GM23248 (cell line): ENCODE data around the gene DUSP22. TPM values are rescaled to one million over a fixed set of nuclear protein-coding genes. Genes with fewer than 3 reads are reported as not detected.

ENCODE experiments used
- DNase-seq: peaks from one replicate; pipeline ENCODE4 v3.0.0-alpha.2; 2015
- H2AFZ ChIP-seq: fragments of 200-600 bp; sonication (generic); 2 replicates; pipeline ENCODE4 v1.6.1; 2016; ENCODE audit warnings: antibody characterized with exemption
- H3F3A ChIP-seq: fragments of 200-600 bp; sonication (generic); 2 replicates; pipeline ENCODE4 v1.6.1; 2016; ENCODE audit warnings: mild to moderate bottlenecking, antibody characterized with exemption, mixed run types; ENCODE audit not compliant: insufficient read depth
- H3K27ac ChIP-seq: fragments of 200-600 bp; sonication (generic); 2 replicates; pipeline ENCODE4 v1.5.1; 2016; ENCODE audit warnings: mild to moderate bottlenecking
- H3K27me3 ChIP-seq: fragments of 200-600 bp; sonication (generic); replicated peaks from 2 replicates; pipeline ENCODE4 v1.6.1; 2016; ENCODE audit warnings: mild to moderate bottlenecking; ENCODE audit not compliant: insufficient read depth
- H3K36me3 ChIP-seq: fragments of 200-600 bp; sonication (generic); 2 replicates; pipeline ENCODE4 v1.6.1; 2016; ENCODE audit warnings: low read depth, mild to moderate bottlenecking
- H3K4me1 ChIP-seq: fragments of 200-600 bp; sonication (generic); 2 replicates; pipeline ENCODE4 v1.6.1; 2016; ENCODE audit warnings: mild to moderate bottlenecking; ENCODE audit not compliant: insufficient read depth
- H3K4me2 ChIP-seq: fragments of 200-600 bp; sonication (generic); one replicate; pipeline ENCODE4 v1.6.1; 2016; ENCODE audit warnings: mild to moderate bottlenecking; ENCODE audit not compliant: unreplicated experiment
- H3K4me3 ChIP-seq: fragments of 200-600 bp; sonication (generic); 2 replicates; pipeline ENCODE4 v1.5.1; 2016; ENCODE audit warnings: mild to moderate bottlenecking
- H3K79me2 ChIP-seq: fragments of 200-600 bp; sonication (generic); 2 replicates; pipeline ENCODE4 v1.6.1; 2016; ENCODE audit warnings: mild to moderate bottlenecking; ENCODE audit not compliant: insufficient read depth
- H3K9ac ChIP-seq: fragments of 200-600 bp; sonication (generic); 2 replicates; pipeline ENCODE4 v1.6.1; 2016; ENCODE audit warnings: mild to moderate bottlenecking
- H3K9me2 ChIP-seq: fragments of 200-600 bp; sonication (generic); 2 replicates; pipeline ENCODE4 v1.6.1; 2016; ENCODE audit warnings: mixed run types, mild to moderate bottlenecking, moderate library complexity; ENCODE audit not compliant: insufficient read depth
- H3K9me3 ChIP-seq: fragments of 200-600 bp; sonication (generic); one replicate; pipeline ENCODE4 v1.6.1; 2017; ENCODE audit warnings: low read depth
- H4K20me1 ChIP-seq: fragments of 200-600 bp; sonication (generic); 2 replicates; pipeline ENCODE4 v1.6.0; 2016; ENCODE audit not compliant: insufficient read depth
- EZH2 ChIP-seq: fragments of 200-600 bp; sonication (generic); IDR thresholded peaks from 2 replicates; pipeline ENCODE4 v1.6.1; 2018; ENCODE audit warnings: antibody characterized with exemption, mild to moderate bottlenecking; ENCODE audit not compliant: insufficient read depth, poor library complexity, severe bottlenecking
- EZH2phosphoT487 ChIP-seq: fragments of 200-600 bp; sonication (generic); IDR thresholded peaks from 2 replicates; pipeline ENCODE4 v1.6.1; 2018; ENCODE audit warnings: antibody characterized with exemption, moderate library complexity, mild to moderate bottlenecking, low read depth; ENCODE audit not compliant: insufficient read depth
- WGBS, 2 experiments: methylation state at CpG; one replicate each; pipeline ENCODE4 v1.1.6; 2015 to 2017; ENCODE audit warnings: low lambda C conversion rate in 2 of 2, low coverage in 1 of 2; ENCODE audit errors: missing lambda C conversion rate in 2 of 2; 5-methylcytosine and 5-hydroxymethylcytosine counted together
- in situ Hi-C: fragments of 300-500 bp; cut with MboI; formaldehyde crosslinking; loops from 2 replicates; pipeline ENCODE4 v1.15.0; 2020
- polyA plus RNA-seq: library from polyadenylated mRNA; unstranded; fragments of >200 nt; fragmentation: Nextera tagmentation; extraction: Ambion mirVana; gene quantifications from 2 replicates; pipeline ENCODE4 v1.2.1, GENCODE V29; 2016
- total RNA-seq: library from RNA; depleted of rRNA; stranded (reverse); fragments of >200 nt; shearing (Covaris generic); gene quantifications from 2 replicates; pipeline ENCODE4 v1.2.3, GENCODE V29; 2014

DUSP22 gene
- total and polyA plus RNA-seq, 2 experiments from 2014 or later, result 12.4 to 15.7 TPM

GRCh38 chr6:304833-305370 is 12.6 kb downstream of the DUSP22 start:
- Histone ChIP-seq H3F3A (no peaks in the 10 kb centered on the region), H3K79me2 (no peaks in the 10 kb centered on the region), H2AFZ (no peak overlapping the region), H3K4me1 (no peaks in the 10 kb centered on the region), H3K9ac (no peak overlapping the region), H3K4me3 (no peak overlapping the region), H3K9me3 (no peaks in the 10 kb centered on the region), H3K36me3 (no peaks in the 10 kb centered on the region), H3K4me2 (no peak overlapping the region), H3K27me3 (no peaks in the 10 kb centered on the region), H3K27ac (no peak overlapping the region), H4K20me1 (no peaks in the 10 kb centered on the region), H3K9me2 (no peaks in the 10 kb centered on the region)
- DNase-seq, result no peak
- 61 to 74% methylated on average over 8 of the region's 8 CpGs for WGBS, 2 experiments
- in situ Hi-C loops, result no loop called here
- TF ChIP-seq EZH2phosphoT487 (no peak), EZH2 (no peak)

GRCh38 chr6:305371-306206 is 13.3 kb downstream of the DUSP22 start:
- no peak overlapping the region for H3K27ac ChIP-seq
- no peaks in the 10 kb centered on the region for H3K79me2 ChIP-seq
- no peaks in the 10 kb centered on the region for H3K27me3 ChIP-seq
- no peaks in the 10 kb centered on the region for H3K9me2 ChIP-seq
- H3K9me3 ChIP-seq, result no peaks in the 10 kb centered on the region
- H3F3A ChIP-seq, result no peaks in the 10 kb centered on the region
- no peak overlapping the region for H3K4me2 ChIP-seq
- in situ Hi-C loops, result no loop called here
- no peak overlapping the region for H3K4me3 ChIP-seq
- H2AFZ ChIP-seq, result no peak overlapping the region
- H3K9ac ChIP-seq, result no peak overlapping the region
- H4K20me1 ChIP-seq, result no peaks in the 10 kb centered on the region
- TF ChIP-seq EZH2phosphoT487 (no peak), EZH2 (no peak)
- DNase-seq, result no peak
- 52 to 59% methylated on average over 5 of the region's 5 CpGs for WGBS, 2 experiments
- H3K4me1 ChIP-seq, result no peaks in the 10 kb centered on the region
- no peaks in the 10 kb centered on the region for H3K36me3 ChIP-seq

- Histone ChIP-seq H3K27ac (no peak overlapping the region), H3K36me3 (no peaks in the 10 kb centered on the region), H3K4me3 (no peak overlapping the region), H3F3A (no peaks in the 10 kb centered on the region), H4K20me1 (no peaks in the 10 kb centered on the region), H3K9me3 (no peaks in the 10 kb centered on the region), H2AFZ (no peak overlapping the region), H3K9ac (no peak overlapping the region), H3K27me3 (no peaks in the 10 kb centered on the region), H3K79me2 (no peaks in the 10 kb centered on the region), H3K4me1 (no peaks in the 10 kb centered on the region), H3K9me2 (no peaks in the 10 kb centered on the region), H3K4me2 (no peak overlapping the region)
- DNase-seq, result no peak
- in situ Hi-C loops, result no loop called here
- TF ChIP-seq EZH2phosphoT487, result no peak
- no peak for TF ChIP-seq EZH2
- 58 to 66% methylated on average over 8 of the region's 8 CpGs for WGBS, 2 experiments
These were observed 14.4 kb downstream of the DUSP22 start for GRCh38 chr6:306641-307061.

GRCh38 chr6:307065-307814 is 15.0 kb downstream of the DUSP22 start:
- H4K20me1 ChIP-seq, result no peaks in the 10 kb centered on the region
- no peaks in the 10 kb centered on the region for H3K79me2 ChIP-seq
- in situ Hi-C loops, result no loop called here
- no peak for DNase-seq
- H3K27me3 ChIP-seq, result no peaks in the 10 kb centered on the region
- no peak for TF ChIP-seq EZH2phosphoT487
- TF ChIP-seq EZH2, result no peak
- H3K4me1 ChIP-seq, result no peaks in the 10 kb centered on the region
- no peak overlapping the region for H3K4me3 ChIP-seq
- H3K36me3 ChIP-seq, result no peaks in the 10 kb centered on the region
- H3K4me2 ChIP-seq, result no peak overlapping the region
- no peak overlapping the region for H2AFZ ChIP-seq
- no peaks in the 10 kb centered on the region for H3K9me2 ChIP-seq
- WGBS, 2 experiments, result 38 to 40% methylated on average over 15 of the region's 15 CpGs
- no peaks in the 10 kb centered on the region for H3K9me3 ChIP-seq
- H3K27ac ChIP-seq, result no peak overlapping the region
- no peak overlapping the region for H3K9ac ChIP-seq
- no peaks in the 10 kb centered on the region for H3F3A ChIP-seq
